ENCODE measurements around the gene CNIH1.

The CNIH1 gene

DNA sequence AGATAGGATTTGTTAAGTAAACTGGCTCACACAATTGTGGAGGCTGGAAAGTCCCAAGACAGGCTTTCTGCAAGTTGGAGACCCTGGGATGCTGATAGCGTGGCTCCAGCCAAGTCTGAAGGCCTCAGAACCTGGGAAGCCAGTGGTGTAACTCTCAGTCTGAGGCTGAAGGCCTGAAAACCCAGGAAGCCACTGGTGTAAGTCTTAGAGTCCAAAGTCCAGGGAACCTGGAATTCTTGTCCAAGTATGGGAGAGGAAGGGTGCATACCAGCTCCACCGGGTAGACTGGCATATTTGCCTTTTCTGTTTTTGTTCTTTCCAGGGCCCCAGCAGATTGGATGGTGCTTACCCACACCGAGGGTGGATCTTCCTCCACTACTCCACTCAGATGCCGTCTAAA is 29.5 kb upstream of the CNIH1 start:
- H3K27me3 ChIP-seq (ENCODE audit: low read length), result no peaks in the 10 kb centered on the region
- H3K9ac ChIP-seq (ENCODE audit: low read length), result no peak overlapping the region
- H3K9me2 ChIP-seq (replicated peaks; ENCODE audit: insufficient read depth, low read length), result no peaks in the 10 kb centered on the region
- H3F3A ChIP-seq (ENCODE audit: insufficient read depth), result no peaks in the 10 kb centered on the region
- no peaks in the 10 kb centered on the region for H3K9me3 ChIP-seq (ENCODE audit: insufficient read depth, low read length)
- H3K79me2 ChIP-seq (ENCODE audit: insufficient read depth, low read length), result no peaks in the 10 kb centered on the region
- H3K4me3 ChIP-seq (ENCODE audit: insufficient read depth, low read length, poor library complexity, severe bottlenecking), result no peak overlapping the region
- no peak overlapping the region for H3K4me2 ChIP-seq (ENCODE audit: low read depth, low read length, poor library complexity, severe bottlenecking)
- H3K36me3 ChIP-seq (ENCODE audit: low read length), result 0 out of 2 replicates have a peak, but pooled peaks cover 10% of the 10 kb centered on the region
- H4K20me1 ChIP-seq (ENCODE audit: low read depth, low read length), result no peaks in the 10 kb centered on the region
- H3K27ac ChIP-seq (ENCODE audit: low read depth, low read length), result no peak overlapping the region
- TF ChIP-seq, protein P1, sequence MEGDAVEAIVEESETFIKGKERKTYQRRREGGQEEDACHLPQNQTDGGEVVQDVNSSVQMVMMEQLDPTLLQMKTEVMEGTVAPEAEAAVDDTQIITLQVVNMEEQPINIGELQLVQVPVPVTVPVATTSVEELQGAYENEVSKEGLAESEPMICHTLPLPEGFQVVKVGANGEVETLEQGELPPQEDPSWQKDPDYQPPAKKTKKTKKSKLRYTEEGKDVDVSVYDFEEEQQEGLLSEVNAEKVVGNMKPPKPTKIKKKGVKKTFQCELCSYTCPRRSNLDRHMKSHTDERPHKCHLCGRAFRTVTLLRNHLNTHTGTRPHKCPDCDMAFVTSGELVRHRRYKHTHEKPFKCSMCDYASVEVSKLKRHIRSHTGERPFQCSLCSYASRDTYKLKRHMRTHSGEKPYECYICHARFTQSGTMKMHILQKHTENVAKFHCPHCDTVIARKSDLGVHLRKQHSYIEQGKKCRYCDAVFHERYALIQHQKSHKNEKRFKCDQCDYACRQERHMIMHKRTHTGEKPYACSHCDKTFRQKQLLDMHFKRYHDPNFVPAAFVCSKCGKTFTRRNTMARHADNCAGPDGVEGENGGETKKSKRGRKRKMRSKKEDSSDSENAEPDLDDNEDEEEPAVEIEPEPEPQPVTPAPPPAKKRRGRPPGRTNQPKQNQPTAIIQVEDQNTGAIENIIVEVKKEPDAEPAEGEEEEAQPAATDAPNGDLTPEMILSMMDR (IDR thresholded peaks at IDR 0.05; ENCODE audit: insufficient read depth, low read length, poor library complexity, severe bottlenecking), result no peak
- no peak for TF ChIP-seq EZH2phosphoT487 (conservative IDR thresholded peaks at IDR 0.05; ENCODE audit: low read length)
- no peak overlapping the region for H2AFZ ChIP-seq (ENCODE audit: low read depth, low read length, severe bottlenecking)

DNA sequence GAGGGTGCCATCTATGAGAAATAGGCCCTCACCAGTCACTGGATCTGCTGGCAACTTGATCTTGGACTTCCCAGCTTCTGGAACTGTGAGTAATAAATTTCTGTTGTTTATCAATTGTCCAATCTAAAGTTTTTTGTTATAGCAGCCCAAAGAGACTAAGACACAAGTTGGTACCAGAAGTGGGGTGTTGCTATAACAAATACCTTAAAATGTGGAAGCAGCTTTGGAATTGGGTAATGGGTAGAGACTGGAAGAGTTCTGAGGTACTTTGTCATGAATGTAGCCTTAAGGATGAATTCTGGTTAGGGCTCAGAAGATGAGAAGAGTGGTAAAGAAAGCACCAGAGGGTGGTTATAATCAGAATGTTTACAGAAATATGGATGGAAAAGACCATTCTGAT is 26.1 kb upstream of the CNIH1 start:
- no peaks in the 10 kb centered on the region for H3F3A ChIP-seq (ENCODE audit: insufficient read depth)
- H3K9me2 ChIP-seq (replicated peaks; ENCODE audit: insufficient read depth, low read length), result no peaks in the 10 kb centered on the region
- H2AFZ ChIP-seq (ENCODE audit: low read depth, low read length, severe bottlenecking), result no peak overlapping the region
- no peaks in the 10 kb centered on the region for H3K9me3 ChIP-seq (ENCODE audit: insufficient read depth, low read length)
- H3K4me3 ChIP-seq (ENCODE audit: insufficient read depth, low read length, poor library complexity, severe bottlenecking), result no peak overlapping the region
- H3K9ac ChIP-seq (ENCODE audit: low read length), result no peak overlapping the region
- TF ChIP-seq, protein P1 (IDR thresholded peaks at IDR 0.05; ENCODE audit: insufficient read depth, low read length, poor library complexity, severe bottlenecking), result no peak
- TF ChIP-seq EZH2phosphoT487 (conservative IDR thresholded peaks at IDR 0.05; ENCODE audit: low read length), result no peak
- no peak overlapping the region for H3K27ac ChIP-seq (ENCODE audit: low read depth, low read length)
- no peaks in the 10 kb centered on the region for H4K20me1 ChIP-seq (ENCODE audit: low read depth, low read length)
- H3K36me3 ChIP-seq (ENCODE audit: low read length), result no peaks in the 10 kb centered on the region
- no peak overlapping the region for H3K4me2 ChIP-seq (ENCODE audit: low read depth, low read length, poor library complexity, severe bottlenecking)
- H3K27me3 ChIP-seq (ENCODE audit: low read length), result no peaks in the 10 kb centered on the region
- H3K79me2 ChIP-seq (ENCODE audit: insufficient read depth, low read length), result no peaks in the 10 kb centered on the region

GRCh38 chr14:54465654-54466053 is 24.5 kb upstream of the CNIH1 start:
- TF ChIP-seq, protein P1 (IDR thresholded peaks at IDR 0.05; ENCODE audit: insufficient read depth, low read length, poor library complexity, severe bottlenecking), result no peak
- TF ChIP-seq EZH2phosphoT487 (conservative IDR thresholded peaks at IDR 0.05; ENCODE audit: low read length), result no peak
- Histone ChIP-seq H3K36me3 (ENCODE audit: low read length) (no peaks in the 10 kb centered on the region), H3K27ac (ENCODE audit: low read depth, low read length) (no peak overlapping the region), H3F3A (ENCODE audit: insufficient read depth) (no peaks in the 10 kb centered on the region), H3K4me3 (ENCODE audit: insufficient read depth, low read length, poor library complexity, severe bottlenecking) (no peak overlapping the region), H3K9ac (ENCODE audit: low read length) (no peak overlapping the region), H3K4me2 (ENCODE audit: low read depth, low read length, poor library complexity, severe bottlenecking) (no peak overlapping the region), H3K9me3 (ENCODE audit: insufficient read depth, low read length) (no peaks in the 10 kb centered on the region), H3K79me2 (ENCODE audit: insufficient read depth, low read length) (no peaks in the 10 kb centered on the region), H2AFZ (ENCODE audit: low read depth, low read length, severe bottlenecking) (no peak overlapping the region), H3K27me3 (ENCODE audit: low read length) (no peaks in the 10 kb centered on the region), H4K20me1 (ENCODE audit: low read depth, low read length) (no peaks in the 10 kb centered on the region), H3K9me2 (replicated peaks; ENCODE audit: insufficient read depth, low read length) (no peaks in the 10 kb centered on the region)

Data from SU-DHL-6 (cell line).